Upper lobe of right lung (tissue), 1 donor: ENCODE data around the gene CFAP70. TPM values are rescaled to one million over a fixed set of nuclear protein-coding genes. Genes with fewer than 3 reads are reported as not detected.

Experiments
- ATAC-seq: fragments of 200-7000 bp; cut with Tn5 transposase; one replicate; pipeline ENCODE4 v1.9.1; 2020; ENCODE audit warnings: mild to moderate bottlenecking, moderate library complexity
- DNase-seq: peaks from one replicate; pipeline ENCODE4 v3.0.0-alpha.2; 2020
- H3K27ac ChIP-seq: fragments of 200-600 bp; one replicate; pipeline ENCODE4 v1.8.0; 2022
- H3K27me3 ChIP-seq: fragments of 200-600 bp; one replicate; pipeline ENCODE4 v1.8.0; 2022; ENCODE audit warnings: mild to moderate bottlenecking
- H3K36me3 ChIP-seq: fragments of 200-600 bp; one replicate; pipeline ENCODE4 v1.8.0; 2022
- H3K4me1 ChIP-seq: fragments of 200-600 bp; one replicate; pipeline ENCODE4 v1.8.0; 2022
- H3K4me3 ChIP-seq: fragments of 200-600 bp; one replicate; pipeline ENCODE4 v1.8.0; 2022; ENCODE audit warnings: mild to moderate bottlenecking
- H3K9me3 ChIP-seq: fragments of 200-600 bp; one replicate; pipeline ENCODE4 v1.8.0; 2022
- intact Hi-C: fragments of 100-400 bp; cut with DNase I; formaldehyde crosslinking; loops from one replicate; pipeline ENCODE4 v1.11.0; 2022
- total RNA-seq: library from RNA; stranded (reverse); fragmentation: NEBNext Ultra II Directional; extraction: Animal tissue kit (Norgen Biotek cat#: 25700); gene quantifications from one replicate; pipeline ENCODE4 v1.2.1, GENCODE V29; 2021
- TF ChIP-seq, protein P1 (sequence below): fragments of 200-600 bp; IDR thresholded peaks from one replicate; pipeline ENCODE4 v1.8.0; 2022; ENCODE audit warnings: antibody characterized with exemption
- donor health status: DM: no; HTN: yes; CAD: no; lungs with severe emphysema.

Gene CFAP70
- total RNA-seq, 1 donor from 2014 or later, result 2.7 TPM

DNA sequence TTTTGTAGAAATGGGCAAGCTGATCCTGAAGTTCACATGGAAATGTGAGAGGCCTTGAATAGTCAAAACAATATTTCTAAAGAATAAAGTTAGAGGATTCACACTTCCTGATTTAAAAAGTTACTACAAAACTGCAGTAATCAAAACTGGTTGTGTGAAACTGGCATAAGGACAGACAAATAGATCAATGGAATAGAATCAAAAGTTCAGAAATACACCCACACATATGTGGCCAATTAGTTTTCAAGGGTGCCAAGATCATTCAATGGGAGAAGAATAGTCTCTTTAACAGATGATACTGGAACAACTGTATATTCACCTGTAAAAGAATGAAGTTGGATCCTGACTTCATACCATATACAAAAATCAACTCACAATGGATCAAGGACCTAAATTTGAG, 139.3 kb downstream of the CFAP70 start:
- Histone ChIP-seq H3K36me3 (peaks cover 16% of the 10 kb centered on the region), H3K27me3 (no peaks in the 10 kb centered on the region), H3K27ac (no peak overlapping the region), H3K4me3 (no peak overlapping the region), H3K4me1 (no peaks in the 10 kb centered on the region), H3K9me3 (no peaks in the 10 kb centered on the region)
- ATAC-seq, result no peak
- intact Hi-C loops, result no loop called here
- no peak for DNase-seq
- TF ChIP-seq, protein P1, sequence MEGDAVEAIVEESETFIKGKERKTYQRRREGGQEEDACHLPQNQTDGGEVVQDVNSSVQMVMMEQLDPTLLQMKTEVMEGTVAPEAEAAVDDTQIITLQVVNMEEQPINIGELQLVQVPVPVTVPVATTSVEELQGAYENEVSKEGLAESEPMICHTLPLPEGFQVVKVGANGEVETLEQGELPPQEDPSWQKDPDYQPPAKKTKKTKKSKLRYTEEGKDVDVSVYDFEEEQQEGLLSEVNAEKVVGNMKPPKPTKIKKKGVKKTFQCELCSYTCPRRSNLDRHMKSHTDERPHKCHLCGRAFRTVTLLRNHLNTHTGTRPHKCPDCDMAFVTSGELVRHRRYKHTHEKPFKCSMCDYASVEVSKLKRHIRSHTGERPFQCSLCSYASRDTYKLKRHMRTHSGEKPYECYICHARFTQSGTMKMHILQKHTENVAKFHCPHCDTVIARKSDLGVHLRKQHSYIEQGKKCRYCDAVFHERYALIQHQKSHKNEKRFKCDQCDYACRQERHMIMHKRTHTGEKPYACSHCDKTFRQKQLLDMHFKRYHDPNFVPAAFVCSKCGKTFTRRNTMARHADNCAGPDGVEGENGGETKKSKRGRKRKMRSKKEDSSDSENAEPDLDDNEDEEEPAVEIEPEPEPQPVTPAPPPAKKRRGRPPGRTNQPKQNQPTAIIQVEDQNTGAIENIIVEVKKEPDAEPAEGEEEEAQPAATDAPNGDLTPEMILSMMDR, result no peak

DNA sequence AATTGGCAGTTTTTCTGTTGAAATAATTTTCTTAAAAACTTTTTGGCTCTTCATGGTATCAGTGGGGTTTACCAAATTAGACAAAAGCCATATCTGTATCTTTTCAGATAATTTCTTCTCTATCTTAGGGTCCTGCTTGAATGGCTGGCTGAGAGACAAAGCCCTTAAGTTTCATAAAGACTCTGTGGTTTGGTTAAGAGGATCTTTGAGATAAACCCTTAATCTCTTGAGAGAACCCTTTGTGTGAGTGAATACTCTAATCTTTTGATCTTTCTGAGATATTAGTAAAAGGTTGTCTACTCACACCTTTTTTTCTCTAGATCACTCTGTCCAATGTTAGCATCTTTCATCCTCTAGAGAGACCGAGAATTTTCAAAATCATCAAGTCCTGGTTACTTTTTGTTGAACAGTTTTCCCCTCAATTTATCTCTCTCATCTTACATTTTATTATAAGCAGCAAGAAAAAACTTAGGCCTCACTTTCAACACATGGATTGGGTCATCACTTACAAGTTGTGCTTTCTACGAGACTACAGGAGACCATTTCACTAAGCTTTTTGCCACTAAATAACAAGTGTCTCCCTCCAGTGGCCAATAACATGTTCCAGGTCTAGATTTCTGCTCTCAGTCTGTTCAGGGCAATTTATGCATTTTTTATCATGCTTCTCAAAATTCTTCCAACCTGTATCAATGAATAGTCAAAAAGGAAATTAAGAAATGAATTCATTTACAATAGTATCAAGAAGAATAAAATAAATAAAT, 140.1 kb downstream of the CFAP70 start:
- H3K4me1 ChIP-seq, result no peaks in the 10 kb centered on the region
- peaks cover 16% of the 10 kb centered on the region for H3K36me3 ChIP-seq
- no peak overlapping the region for H3K27ac ChIP-seq
- ATAC-seq (no peak), DNase-seq (no peak)
- no peaks in the 10 kb centered on the region for H3K27me3 ChIP-seq
- TF ChIP-seq, protein P1, result peak; percentile 17
- no peaks in the 10 kb centered on the region for H3K9me3 ChIP-seq
- intact Hi-C loops, result no loop called here
- no peak overlapping the region for H3K4me3 ChIP-seq

DNA sequence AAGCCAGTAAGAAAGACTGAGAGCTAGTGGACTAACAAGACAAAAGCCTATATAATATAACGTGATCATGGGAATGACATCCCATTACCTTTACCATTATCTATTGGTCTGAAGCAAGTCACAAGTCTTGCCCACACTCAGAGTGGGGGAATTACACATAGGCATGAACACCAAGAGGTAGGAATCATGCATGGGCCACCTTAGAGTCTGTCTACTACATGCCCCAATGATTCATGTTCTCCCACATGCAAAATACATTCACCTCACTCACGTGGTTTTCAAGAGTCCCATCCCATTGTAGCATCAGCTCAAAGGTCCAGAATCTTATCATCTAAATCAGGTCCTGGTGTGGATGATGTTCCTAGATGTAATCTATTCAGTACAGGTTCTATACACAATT, 141.0 kb downstream of the CFAP70 start:
- H3K4me1 ChIP-seq, result no peaks in the 10 kb centered on the region
- H3K9me3 ChIP-seq, result no peaks in the 10 kb centered on the region
- intact Hi-C loops, result no loop called here
- no peak overlapping the region for H3K27ac ChIP-seq
- no peaks in the 10 kb centered on the region for H3K27me3 ChIP-seq
- TF ChIP-seq, protein P1, result no peak
- DNase-seq (no peak), ATAC-seq (no peak)
- no peak overlapping the region for H3K4me3 ChIP-seq
- peaks cover 16% of the 10 kb centered on the region for H3K36me3 ChIP-seq

DNA sequence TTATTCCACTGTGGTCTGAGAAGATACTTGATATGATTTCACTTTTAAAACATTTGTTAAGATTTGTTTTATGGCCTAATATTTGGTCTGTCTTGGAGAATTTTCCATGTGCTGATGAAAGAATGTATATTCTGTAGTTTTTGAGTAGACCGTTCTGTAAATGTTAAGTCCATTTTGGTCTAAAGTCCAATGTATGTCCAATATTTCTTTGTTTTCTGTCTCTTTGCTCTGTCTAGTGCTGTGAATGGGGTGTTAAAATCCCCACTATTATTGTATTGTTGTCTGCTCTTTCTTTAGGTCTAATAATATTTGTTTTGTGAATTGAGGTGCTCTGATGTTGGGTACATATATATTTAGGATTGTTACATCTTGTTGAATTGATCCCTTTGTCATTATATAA, 142.9 kb downstream of the CFAP70 start:
- intact Hi-C loops, result no loop called here
- Histone ChIP-seq H3K9me3 (no peaks in the 10 kb centered on the region), H3K27me3 (no peaks in the 10 kb centered on the region), H3K4me3 (no peak overlapping the region), H3K36me3 (peaks cover 16% of the 10 kb centered on the region), H3K27ac (no peak overlapping the region), H3K4me1 (no peaks in the 10 kb centered on the region)
- DNase-seq (no peak), ATAC-seq (no peak)
- TF ChIP-seq, protein P1, result no peak

DNA sequence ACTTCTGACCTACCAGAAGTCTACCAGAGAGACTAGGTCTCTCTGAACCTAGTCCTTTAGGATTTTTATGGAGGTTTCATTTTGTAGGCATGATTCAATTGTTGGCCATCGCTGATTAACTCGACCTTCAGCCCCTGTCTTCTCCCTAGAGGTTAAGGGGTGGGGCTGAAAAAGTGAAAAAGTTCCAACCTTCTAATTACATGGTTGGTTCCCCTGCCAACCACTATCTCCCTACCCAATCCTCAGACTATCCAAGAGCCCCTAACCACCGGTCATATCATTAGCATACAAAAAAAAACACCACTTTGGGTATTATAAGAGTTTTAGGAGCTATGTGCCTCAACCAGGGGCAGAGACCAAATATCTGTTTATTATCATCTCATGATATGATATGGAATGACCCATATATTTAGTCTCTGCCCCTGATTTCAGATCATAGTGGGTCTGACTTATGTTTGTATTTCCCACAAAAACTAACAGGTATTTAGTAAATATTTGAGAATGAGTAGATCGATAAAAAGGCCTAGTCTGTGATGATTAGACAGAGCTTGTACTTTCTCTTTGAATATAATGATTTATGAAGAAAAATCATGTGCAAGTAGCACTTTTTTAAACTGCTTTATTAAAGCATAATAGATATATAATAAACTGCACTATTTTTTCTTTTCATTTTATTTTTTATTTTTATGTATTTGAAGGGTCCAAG, 147.4 kb downstream of the CFAP70 start:
- DNase-seq (no peak), ATAC-seq (no peak)
- H3K27me3 ChIP-seq, result no peaks in the 10 kb centered on the region
- H3K9me3 ChIP-seq, result no peaks in the 10 kb centered on the region
- intact Hi-C loops, result no loop called here
- no peaks in the 10 kb centered on the region for H3K4me1 ChIP-seq
- H3K27ac ChIP-seq, result no peak overlapping the region
- peaks cover 11% of the 10 kb centered on the region for H3K36me3 ChIP-seq
- TF ChIP-seq, protein P1, result no peak
- no peak overlapping the region for H3K4me3 ChIP-seq
